ENCODE results near the gene PRPF40B. TPM values are rescaled to one million over a fixed set of nuclear protein-coding genes. Genes with fewer than 3 reads are reported as not detected.

Gene PRPF40B
- total and polyA plus RNA-seq, 9 of the 15 experiments (the other 6 are each of a cell fraction or from before 2014, with no cell fraction given): 0.55 to 10.6 (median 4.8) TPM

DNA sequence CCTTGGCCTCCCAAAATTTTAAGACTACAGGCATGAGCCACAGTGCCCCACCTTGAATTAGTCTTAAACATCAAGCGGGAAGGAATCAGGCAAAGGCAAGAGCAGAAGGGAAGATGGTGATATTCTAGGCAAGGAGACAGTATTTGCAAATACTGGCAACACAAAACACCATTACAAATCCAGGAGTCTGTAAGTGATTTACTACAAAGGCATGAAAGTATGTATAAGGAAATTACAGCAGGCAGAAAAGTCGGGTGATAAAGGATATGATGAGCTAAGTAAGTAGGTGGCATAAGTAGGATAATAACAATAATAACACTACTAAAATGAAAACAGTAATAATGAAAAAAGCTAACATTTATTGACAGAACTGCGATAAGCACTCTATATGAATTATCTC lies 55.4 kb downstream of the PRPF40B start:
- no TSS peak for BruUV-seq (replicated peaks)
- 41% methylated on average over 3 of the region's 3 CpGs for WGBS (ENCODE audit: insufficient coverage, low coverage, missing lambda C conversion rate)
- no peak overlapping the region for H3K4me2 ChIP-seq (ENCODE audit: insufficient read depth, low read length)

More for the DNA sequence above, 55.4 kb downstream of the PRPF40B start:
- Histone ChIP-seq H3K9me1 (ENCODE audit: control insufficient read depth, insufficient read depth, low read length) (no peaks in the 10 kb centered on the region), H3K9me3 (replicated peaks; ENCODE audit: control insufficient read depth, insufficient read depth, low read depth, low read length) (no peaks in the 10 kb centered on the region), H2AFZ (ENCODE audit: low read depth, low read length) (no peak overlapping the region), H3K9ac (ENCODE audit: insufficient read depth in 1 of 2, low read depth in 2 of 2, low read length in 2 of 2) (no peak overlapping the region), H3K4me1 (replicated peaks in 1 of 2; ENCODE audit: control insufficient read depth in 2 of 2, insufficient read depth in 2 of 2, low read length in 2 of 2) (peaks cover 6 to 9% of the 10 kb centered on the region in 2 experiments; a peak in 4 of 5 replicates), H3K27me3 (ENCODE audit: control insufficient read depth in 2 of 2, insufficient read depth in 2 of 2, low read length in 2 of 2) (no peaks in the 10 kb centered on the region; a peak in 1 of 5 replicates), H3K36me3 (ENCODE audit: control insufficient read depth, insufficient read depth, low read length) (no peaks in the 10 kb centered on the region), H3K4me3 (no peak overlapping the region), H3K79me2 (ENCODE audit: control insufficient read depth, insufficient read depth, low read length) (no peaks in the 10 kb centered on the region), H4K20me1 (replicated peaks; ENCODE audit: control insufficient read depth, insufficient read depth, low read length) (no peaks in the 10 kb centered on the region), H3K27ac (ENCODE audit: extremely low read depth, low read depth, low read length) (no peak overlapping the region)
- ATAC-seq (no peak), FAIRE-seq (no peak), DNase-seq (ENCODE audit: extremely low read depth in 1 of 4, low spot score in 3 of 4) (no peak)
- in situ Hi-C loops (cut with MboI) (no loop called here), intact Hi-C loops (cut with micrococcal nuclease) (no loop called here)
- ChIA-PET CTCF (ENCODE audit: low intra/inter-chr PET ratio) (no interaction called here), POLR2A (interaction anchor here (0.6 to 2.2 kb wide), 3 partner anchors 14 to 682 kb away, joined by 3 to 9 read pairs (median 3); no protein-coding TSS in a partner anchor)
- TF ChIP-seq CC2D1A (IDR thresholded peaks at IDR 0.05) (no peak), RBM34 (IDR thresholded peaks at IDR 0.05; ENCODE audit: borderline replicate concordance, insufficient read depth, low read length) (no peak), ZNF449 (CRISPR knock-in tag; IDR thresholded peaks at IDR 0.05) (no peak), IFI16 (CRISPR knock-in tag; IDR thresholded peaks at IDR 0.05) (no peak), RFX5 (IDR thresholded peaks at IDR 0.05; ENCODE audit: low read depth, low read length) (no peak), VEZF1 (CRISPR knock-in tag; IDR thresholded peaks at IDR 0.05) (no peak), SNAPC5 (CRISPR knock-in tag; IDR thresholded peaks at IDR 0.05) (no peak), GMEB1 (CRISPR knock-in tag; IDR thresholded peaks at IDR 0.05) (no peak), ZNF197 (CRISPR knock-in tag; IDR thresholded peaks at IDR 0.05; ENCODE audit: low read depth) (no peak), PRDM10 (IDR thresholded peaks at IDR 0.05; ENCODE audit: partially characterized antibody) (no peak)
- TF ChIP-seq, protein P1, sequence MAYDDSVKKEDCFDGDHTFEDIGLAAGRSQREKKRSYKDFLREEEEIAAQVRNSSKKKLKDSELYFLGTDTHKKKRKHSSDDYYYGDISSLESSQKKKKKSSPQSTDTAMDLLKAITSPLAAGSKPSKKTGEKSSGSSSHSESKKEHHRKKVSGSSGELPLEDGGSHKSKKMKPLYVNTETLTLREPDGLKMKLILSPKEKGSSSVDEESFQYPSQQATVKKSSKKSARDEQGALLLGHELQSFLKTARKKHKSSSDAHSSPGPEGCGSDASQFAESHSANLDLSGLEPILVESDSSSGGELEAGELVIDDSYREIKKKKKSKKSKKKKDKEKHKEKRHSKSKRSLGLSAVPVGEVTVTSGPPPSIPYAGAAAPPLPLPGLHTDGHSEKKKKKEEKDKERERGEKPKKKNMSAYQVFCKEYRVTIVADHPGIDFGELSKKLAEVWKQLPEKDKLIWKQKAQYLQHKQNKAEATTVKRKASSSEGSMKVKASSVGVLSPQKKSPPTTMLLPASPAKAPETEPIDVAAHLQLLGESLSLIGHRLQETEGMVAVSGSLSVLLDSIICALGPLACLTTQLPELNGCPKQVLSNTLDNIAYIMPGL (CRISPR knock-in tag; IDR thresholded peaks at IDR 0.05): no peak

Measured in K562 (cell line).